Activated T-helper 2 cell treated with anti-CD3 and anti-CD28 coated beads, Interferon-gamma antibody, Interleukin-2, Interleukin-4, amounts not matched to agents 10 μg/mL and 5 μg/mL and 100 μg/mL, durations not matched to agents 14 hours and 24 hours and 36 hours (primary cell): ENCODE data around the gene GATAD1. TPM values are rescaled to one million over a fixed set of nuclear protein-coding genes. Genes with fewer than 3 reads are reported as not detected.
"Not testable (repeated sequence)": the region's sequence is repeated elsewhere in the genome, so short reads cannot be mapped to it uniquely, and the experiment has no call there.

Source experiments
- DNase-seq: peaks from one replicate; pipeline ENCODE4 v3.0.0; 2021; ENCODE audit warnings: low spot score
- H3K27ac Mint-ChIP-seq: one replicate; pipeline ENCODE4 v1.8.0; 2021; ENCODE audit warnings: mixed read lengths
- H3K27me3 Mint-ChIP-seq: one replicate; pipeline ENCODE4 v1.8.0; 2021; ENCODE audit warnings: low read depth, mixed read lengths
- H3K36me3 Mint-ChIP-seq: one replicate; pipeline ENCODE4 v1.8.0; 2021; ENCODE audit warnings: low read depth, mixed read lengths
- H3K4me1 Mint-ChIP-seq: one replicate; pipeline ENCODE4 v1.8.0; 2021; ENCODE audit warnings: low read depth, mixed read lengths
- H3K4me3 Mint-ChIP-seq: one replicate; pipeline ENCODE4 v1.8.0; 2021; ENCODE audit warnings: low read depth, mild to moderate bottlenecking, moderate library complexity, mixed read lengths
- H3K9me3 Mint-ChIP-seq: one replicate; pipeline ENCODE4 v1.8.0; 2021; ENCODE audit warnings: mixed read lengths
- intact Hi-C: fragments of 100-400 bp; cut with micrococcal nuclease; formaldehyde crosslinking; loops from one replicate; pipeline ENCODE4 v1.15.1; 2023
- total RNA-seq: library from RNA; stranded (reverse); gene quantifications from 2 replicates; pipeline ENCODE4 v1.2.3, GENCODE V29; 2022

GATAD1 gene
- total RNA-seq, 1 donor from 2014 or later: 25.1 TPM

DNA sequence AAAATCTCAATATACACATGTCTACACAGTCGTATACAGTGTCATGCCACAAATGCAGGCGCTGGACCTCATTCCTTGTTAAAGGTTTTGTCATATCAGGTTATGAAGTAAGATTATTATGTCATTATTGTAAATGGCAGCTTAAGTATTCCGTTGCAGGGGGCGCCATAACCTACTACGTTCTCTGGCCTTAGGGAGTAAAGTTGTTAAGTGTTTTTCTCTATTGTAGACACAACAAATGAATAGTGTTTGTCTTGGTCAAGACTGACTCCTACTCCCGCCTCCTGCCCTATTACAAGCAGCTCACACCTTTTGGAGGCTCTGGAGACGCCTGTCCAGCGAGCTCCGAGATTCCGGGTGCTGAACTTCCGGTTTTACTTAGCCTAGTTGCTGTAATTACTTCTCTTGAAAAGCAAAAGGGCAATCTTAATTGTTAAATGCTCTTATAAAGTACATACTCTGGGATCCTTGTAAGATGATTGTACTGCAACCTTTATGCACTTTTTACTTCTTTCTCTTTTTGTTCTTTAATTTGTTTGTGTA lies 994 bp downstream of the GATAD1 start:
- peak overlapping the region; percentile 90 for H3K27ac Mint-ChIP-seq
- H3K36me3 Mint-ChIP-seq: peaks cover 26% of the 10 kb centered on the region
- intact Hi-C loops: loop anchor here (2.0 to 10.0 kb wide), 3 partner anchors 81 to 1363 kb away; partner anchors contain the start of genes AKAP9, PEX1 and RBM48
- DNase-seq: peak; percentile 54
- H3K27me3 Mint-ChIP-seq: no peaks in the 10 kb centered on the region
- H3K9me3 Mint-ChIP-seq: no peaks in the 10 kb centered on the region
- H3K4me3 Mint-ChIP-seq: peak overlapping the region; percentile 85
- peaks cover 15% of the 10 kb centered on the region for H3K4me1 Mint-ChIP-seq

- no peak for DNase-seq
- Mint-ChIP-seq H3K36me3 (peaks cover 52% of the 10 kb centered on the region), H3K4me3 (no peak overlapping the region), H3K27me3 (no peaks in the 10 kb centered on the region), H3K9me3 (no peaks in the 10 kb centered on the region), H3K4me1 (peaks cover 13% of the 10 kb centered on the region), H3K27ac (no peak overlapping the region)
- intact Hi-C loops: no loop called here
These were observed 4.4 kb downstream of the GATAD1 start for GRCh38 chr7:92451645-92452044.

- Mint-ChIP-seq H3K4me3 (no peak overlapping the region), H3K27ac (no peak overlapping the region), H3K9me3 (no peaks in the 10 kb centered on the region), H3K36me3 (peaks cover 39% of the 10 kb centered on the region), H3K27me3 (no peaks in the 10 kb centered on the region), H3K4me1 (no peaks in the 10 kb centered on the region)
- intact Hi-C loops: no loop called here
- no peak for DNase-seq
These were observed 9.0 kb downstream of the GATAD1 start for GRCh38 chr7:92456236-92456635.

DNA sequence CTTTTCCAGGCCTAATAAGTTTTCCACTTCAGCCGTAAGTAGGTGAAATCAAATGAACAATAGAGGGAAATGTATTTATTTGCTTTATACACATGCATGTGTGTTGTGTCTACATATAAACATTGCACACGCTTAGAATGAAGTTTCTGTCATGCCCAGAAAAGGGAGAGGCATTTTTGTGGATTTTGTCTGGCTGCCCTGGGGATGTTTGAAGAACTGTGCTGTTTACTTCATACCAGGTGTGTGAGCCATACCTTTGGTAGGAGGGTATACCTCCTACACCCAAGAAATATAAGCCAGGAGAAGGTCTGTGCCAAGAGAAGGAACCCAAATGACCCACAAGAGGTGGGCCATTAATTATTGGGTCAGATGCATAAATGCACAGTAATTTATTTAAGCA lies 12.8 kb downstream of the GATAD1 start:
- no peak overlapping the region for H3K4me3 Mint-ChIP-seq

DNA sequence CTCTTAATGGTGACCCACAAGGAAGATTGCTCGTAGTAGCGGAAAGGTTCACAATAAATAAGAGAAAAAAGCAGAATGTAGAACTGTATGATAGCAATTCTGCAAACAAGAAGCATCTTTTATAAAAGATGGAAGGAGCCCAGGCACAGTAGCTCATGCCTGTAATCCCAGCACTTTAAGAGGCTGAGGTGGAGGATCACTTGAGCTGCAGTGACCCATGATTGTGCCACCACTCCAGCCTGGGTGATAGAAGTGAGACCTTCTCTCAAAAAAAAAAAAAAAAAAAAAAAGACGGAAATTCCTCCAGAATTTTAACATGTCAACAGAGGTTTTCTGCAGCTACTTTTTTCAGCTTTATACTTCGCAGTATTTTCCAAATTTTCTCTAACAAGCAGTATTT lies 13.2 kb downstream of the GATAD1 start:
- Mint-ChIP-seq H3K36me3 (peaks cover 15% of the 10 kb centered on the region), H3K9me3 (no peaks in the 10 kb centered on the region), H3K4me1 (no peaks in the 10 kb centered on the region), H3K27ac (no peak overlapping the region), H3K4me3 (no peak overlapping the region), H3K27me3 (no peaks in the 10 kb centered on the region)
- DNase-seq: no peak
- intact Hi-C loops: no loop called here

More for the DNA sequence above, 12.8 kb downstream of the GATAD1 start:
- no peaks in the 10 kb centered on the region for H3K9me3 Mint-ChIP-seq
- no peak for DNase-seq
- no peak overlapping the region for H3K27ac Mint-ChIP-seq
- H3K27me3 Mint-ChIP-seq: no peaks in the 10 kb centered on the region
- intact Hi-C loops: no loop called here
- H3K4me1 Mint-ChIP-seq: no peaks in the 10 kb centered on the region
- H3K36me3 Mint-ChIP-seq: peaks cover 16% of the 10 kb centered on the region

DNA sequence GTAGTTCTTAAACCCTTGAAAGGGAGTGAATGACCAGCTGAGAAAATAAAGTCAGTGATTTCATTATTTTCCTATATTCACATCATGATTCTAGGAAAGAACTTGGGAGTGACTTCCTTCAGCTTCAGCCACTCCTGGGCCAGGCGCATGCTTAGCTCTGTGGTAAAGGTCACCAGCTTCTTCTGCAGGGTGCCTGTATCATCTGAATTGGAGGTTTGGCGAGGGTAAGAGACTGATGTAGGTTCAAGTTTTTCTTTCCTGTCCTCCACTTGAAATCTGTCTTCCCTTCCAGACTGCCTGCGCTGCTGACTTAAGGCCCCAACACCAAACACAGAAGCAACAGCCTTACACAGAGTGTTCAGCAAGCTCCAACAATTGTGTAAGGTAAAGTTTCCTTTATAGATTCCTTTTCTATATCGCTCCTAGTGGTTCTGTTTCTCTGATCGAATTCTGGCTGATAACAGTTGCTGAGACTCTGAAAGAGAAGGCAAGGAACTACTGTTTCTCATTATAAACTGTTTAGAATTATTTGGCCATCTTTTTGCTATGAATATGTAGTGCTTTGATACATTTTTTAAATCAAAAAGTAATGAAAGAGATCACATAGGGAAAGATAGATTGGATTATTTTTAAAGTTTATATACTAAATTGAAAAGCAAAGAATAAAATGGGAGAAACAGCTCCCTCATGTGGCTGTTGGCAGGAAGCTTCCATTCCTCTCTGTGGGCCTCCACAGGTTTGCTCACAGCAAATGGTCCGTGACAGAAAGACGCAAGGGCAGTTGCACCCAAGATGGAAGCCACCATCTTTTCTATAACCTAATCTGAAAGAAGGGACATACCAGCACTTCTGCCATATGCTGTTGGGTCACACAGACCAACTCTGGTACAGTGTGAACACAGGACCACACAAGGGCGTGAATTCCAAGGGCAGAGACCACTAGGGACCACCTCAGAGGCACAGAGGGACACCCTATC lies 14.0 kb downstream of the GATAD1 start:
- peak; percentile 13 for DNase-seq
- H3K4me3 Mint-ChIP-seq: no peak overlapping the region
- intact Hi-C loops: no loop called here
- no peaks in the 10 kb centered on the region for H3K27me3 Mint-ChIP-seq
- no peaks in the 10 kb centered on the region for H3K9me3 Mint-ChIP-seq
- H3K36me3 Mint-ChIP-seq: peaks cover 8% of the 10 kb centered on the region
- no peak overlapping the region for H3K27ac Mint-ChIP-seq
- H3K4me1 Mint-ChIP-seq: no peaks in the 10 kb centered on the region

GRCh38 chr7:92462560-92462959 lies 15.3 kb downstream of the GATAD1 start:
- H3K36me3 Mint-ChIP-seq: peaks cover 6% of the 10 kb centered on the region
- intact Hi-C loops: no loop called here
- H3K4me1 Mint-ChIP-seq: no peaks in the 10 kb centered on the region
- peaks cover 3% of the 10 kb centered on the region for H3K9me3 Mint-ChIP-seq
- H3K27ac Mint-ChIP-seq: no peak overlapping the region
- no peak overlapping the region for H3K4me3 Mint-ChIP-seq
- no peak for DNase-seq
- no peaks in the 10 kb centered on the region for H3K27me3 Mint-ChIP-seq

- no peak for DNase-seq
- no peaks in the 10 kb centered on the region for H3K27me3 Mint-ChIP-seq
- intact Hi-C loops: no loop called here
- peaks cover 6% of the 10 kb centered on the region for H3K36me3 Mint-ChIP-seq
- no peaks in the 10 kb centered on the region for H3K4me1 Mint-ChIP-seq
- no peak overlapping the region for H3K27ac Mint-ChIP-seq
- H3K9me3 Mint-ChIP-seq: peaks cover 18% of the 10 kb centered on the region
- H3K4me3 Mint-ChIP-seq: no peak overlapping the region
These were observed 17.2 kb downstream of the GATAD1 start for GRCh38 chr7:92464515-92464914.

DNA sequence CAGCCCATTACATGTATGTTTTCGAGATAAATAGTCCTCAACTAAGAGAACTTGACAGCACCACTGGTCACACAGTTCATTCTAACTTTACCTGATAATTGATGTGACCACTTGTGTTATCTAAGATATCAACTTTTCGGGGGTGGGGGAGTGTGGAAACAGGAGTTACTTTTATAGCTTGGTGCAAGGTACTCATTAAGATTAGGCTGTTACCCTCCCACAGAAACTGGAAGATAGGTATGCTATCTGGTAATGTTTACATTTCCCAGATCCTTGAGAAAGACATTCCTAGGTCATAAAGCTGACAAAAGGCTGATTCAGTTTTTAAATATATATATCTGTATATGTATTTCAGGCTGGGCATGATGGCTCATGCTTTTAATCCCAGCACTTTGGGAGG lies 19.4 kb downstream of the GATAD1 start:
- intact Hi-C loops: no loop called here
- Mint-ChIP-seq H3K9me3 (peaks cover 19% of the 10 kb centered on the region), H3K27ac (no peak overlapping the region), H3K4me1 (no peaks in the 10 kb centered on the region), H3K4me3 (no peak overlapping the region), H3K36me3 (peaks cover 6% of the 10 kb centered on the region), H3K27me3 (no peaks in the 10 kb centered on the region)
- no peak for DNase-seq

DNA sequence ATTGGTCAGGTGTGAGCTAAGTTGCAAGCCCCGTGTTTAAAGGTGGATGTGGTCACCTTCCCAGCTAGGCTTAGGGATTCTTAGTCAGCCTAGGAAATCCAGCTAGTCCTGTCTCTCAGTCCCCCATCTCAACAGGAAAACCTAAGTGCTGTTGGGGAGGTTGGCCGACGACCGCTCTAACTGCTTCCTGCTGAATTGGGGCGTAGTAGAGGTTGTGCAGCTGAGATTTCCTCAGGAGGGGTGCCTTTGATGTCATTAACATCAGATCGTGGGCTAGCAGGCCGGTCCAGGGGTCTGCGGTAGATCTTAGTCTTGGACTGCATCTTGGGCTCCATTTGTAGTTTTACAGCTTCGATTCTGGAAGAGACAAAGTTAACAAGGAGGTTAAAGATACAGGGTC lies 21.3 kb downstream of the GATAD1 start:
- H3K9me3 Mint-ChIP-seq: peaks cover 19% of the 10 kb centered on the region
- intact Hi-C loops, H3K27me3 Mint-ChIP-seq, H3K36me3 Mint-ChIP-seq, H3K4me3 Mint-ChIP-seq, H3K4me1 Mint-ChIP-seq, H3K27ac Mint-ChIP-seq, DNase-seq: not testable (repeated sequence)

DNA sequence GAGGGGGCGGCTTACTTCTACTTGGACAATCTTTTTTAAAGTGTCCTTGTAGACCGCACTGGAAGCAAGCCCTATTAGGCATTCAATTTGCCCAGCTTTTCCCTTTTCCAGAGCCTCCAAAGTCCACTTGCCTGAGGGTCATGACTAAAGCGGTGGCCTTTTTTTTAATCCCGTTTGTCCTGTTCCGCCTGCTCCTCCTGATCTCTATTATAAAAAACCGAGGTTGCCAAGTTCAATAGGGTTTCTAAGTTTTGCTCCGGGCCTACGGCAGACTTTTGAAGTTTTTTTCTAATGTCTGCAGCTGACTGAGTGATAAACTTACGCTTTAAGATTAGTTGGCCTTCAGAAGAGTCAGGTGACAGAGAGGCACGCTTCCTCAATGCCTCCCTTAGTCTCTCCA lies 26.7 kb downstream of the GATAD1 start:
- intact Hi-C loops, H3K36me3 Mint-ChIP-seq, H3K27me3 Mint-ChIP-seq, DNase-seq, H3K27ac Mint-ChIP-seq, H3K9me3 Mint-ChIP-seq, H3K4me3 Mint-ChIP-seq, H3K4me1 Mint-ChIP-seq: not testable (repeated sequence)

DNA sequence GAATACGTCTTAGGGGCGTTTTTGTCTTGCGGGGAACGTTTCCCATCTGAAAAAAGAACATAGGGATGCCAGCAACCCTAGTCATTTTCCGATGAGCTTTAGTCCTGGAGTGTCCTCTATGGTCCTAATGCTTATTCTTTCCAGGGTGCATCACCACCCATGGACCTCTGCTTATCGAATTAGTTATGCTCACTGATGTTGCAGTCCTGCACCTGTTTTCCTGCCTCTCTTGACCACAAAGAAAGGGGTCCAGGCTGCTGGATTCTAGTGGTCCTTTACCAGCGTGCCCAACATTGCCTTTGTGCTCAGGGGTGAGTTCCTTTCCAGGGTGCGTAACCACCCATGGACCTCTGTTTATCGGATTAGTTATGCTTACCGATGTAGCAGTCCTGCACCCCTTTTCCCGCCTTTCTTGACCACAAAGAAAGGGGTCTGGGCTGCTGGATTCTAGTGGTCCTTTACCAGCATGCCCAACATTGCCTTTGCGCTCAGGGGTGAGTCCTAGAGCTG lies 28.0 kb downstream of the GATAD1 start:
- H3K27me3 Mint-ChIP-seq, H3K9me3 Mint-ChIP-seq, intact Hi-C loops, H3K36me3 Mint-ChIP-seq, H3K27ac Mint-ChIP-seq, H3K4me3 Mint-ChIP-seq, DNase-seq, H3K4me1 Mint-ChIP-seq: not testable (repeated sequence)
